Natural killer cell (primary cell): ENCODE data around the gene C19orf25. TPM values are rescaled to one million over a fixed set of nuclear protein-coding genes. Genes with fewer than 3 reads are reported as not detected.

Experiments
- ATAC-seq, 3 donors: fragments of 150-1000 bp in 2 of 3; fragments of 200-7000 bp in 1 of 3; cut with Tn5 transposase; 1 replicate in 1 of 3; 2 replicates in 2 of 3; pipeline ENCODE4 v1.10.0; 2021; ENCODE audit warnings: mild to moderate bottlenecking in 2 of 3, moderate library complexity in 2 of 3
- DNase-seq, 2 donors: peaks; one replicate each; pipeline versions ENCODE4 v3.0.0 to v3.0.0-alpha.2; 2013 to 2021; ENCODE audit warnings: mixed read lengths in 1 of 2
- H3K27ac ChIP-seq: one replicate; pipeline ENCODE4 v1.5.1; 2013; ENCODE audit warnings: mild to moderate bottlenecking, low read length
- H3K27me3 ChIP-seq: one replicate; pipeline ENCODE4 v1.6.1; 2013; ENCODE audit warnings: low read length; ENCODE audit not compliant: control insufficient read depth, insufficient read depth
- H3K36me3 ChIP-seq: one replicate; pipeline ENCODE4 v1.6.1; 2013; ENCODE audit warnings: low read length; ENCODE audit not compliant: control insufficient read depth, insufficient read depth
- H3K4me1 ChIP-seq: one replicate; pipeline ENCODE4 v1.6.1; 2013; ENCODE audit warnings: low read length; ENCODE audit not compliant: control insufficient read depth, insufficient read depth
- H3K4me3 ChIP-seq: one replicate; pipeline ENCODE4 v1.5.1; 2013; ENCODE audit warnings: low read length
- H3K9me3 ChIP-seq: one replicate; pipeline ENCODE4 v1.6.1; 2013; ENCODE audit warnings: low read length; ENCODE audit not compliant: control insufficient read depth, insufficient read depth
- H3K27ac Mint-ChIP-seq, 2 donors: one replicate each; pipeline ENCODE4 v1.8.0; 2022; ENCODE audit warnings: mild to moderate bottlenecking in 2 of 2, mixed read lengths in 2 of 2, moderate library complexity in 1 of 2
- H3K27me3 Mint-ChIP-seq, 2 donors: one replicate each; pipeline ENCODE4 v1.8.0; 2022; ENCODE audit warnings: low read depth in 2 of 2, mixed read lengths in 2 of 2
- H3K36me3 Mint-ChIP-seq: one replicate; pipeline ENCODE4 v1.8.0; 2022; ENCODE audit warnings: mixed read lengths
- H3K4me1 Mint-ChIP-seq, 2 donors: one replicate each; pipeline ENCODE4 v1.8.0; 2022; ENCODE audit warnings: mixed read lengths in 2 of 2
- H3K4me3 Mint-ChIP-seq: one replicate; pipeline ENCODE4 v1.8.0; 2022; ENCODE audit warnings: mild to moderate bottlenecking, moderate library complexity, mixed read lengths
- H3K9me3 Mint-ChIP-seq, 2 donors: one replicate each; pipeline ENCODE4 v1.8.0; 2022; ENCODE audit warnings: mixed read lengths in 2 of 2
- CTCF ChIP-seq: fragments of 200-600 bp; IDR thresholded peaks from one replicate; pipeline ENCODE4 v1.8.0; 2022; ENCODE audit warnings: antibody characterized with exemption
- WGBS: methylation state at CpG from one replicate; pipeline ENCODE4 v1.1.7; 2013; ENCODE audit warnings: missing lambda C conversion rate; ENCODE audit not compliant: insufficient coverage; 5-methylcytosine and 5-hydroxymethylcytosine counted together
- intact Hi-C: fragments of 100-400 bp; cut with micrococcal nuclease; formaldehyde crosslinking; loops from one replicate; pipeline ENCODE4 v1.14.2; 2022
- total RNA-seq, 4 donors: library from RNA; stranded (reverse); fragments of 120-200 nt in 1 of 4; gene quantifications; one replicate each; pipeline versions ENCODE4 v1.2.3 to v1.2.4, GENCODE V29; 2013 to 2022

The C19orf25 gene
- total RNA-seq, 3 donors from 2014 or later (not counting 1 experiment from before 2014, with no cell fraction given): 30.2 to 42.2 (median 34.3) TPM

DNA sequence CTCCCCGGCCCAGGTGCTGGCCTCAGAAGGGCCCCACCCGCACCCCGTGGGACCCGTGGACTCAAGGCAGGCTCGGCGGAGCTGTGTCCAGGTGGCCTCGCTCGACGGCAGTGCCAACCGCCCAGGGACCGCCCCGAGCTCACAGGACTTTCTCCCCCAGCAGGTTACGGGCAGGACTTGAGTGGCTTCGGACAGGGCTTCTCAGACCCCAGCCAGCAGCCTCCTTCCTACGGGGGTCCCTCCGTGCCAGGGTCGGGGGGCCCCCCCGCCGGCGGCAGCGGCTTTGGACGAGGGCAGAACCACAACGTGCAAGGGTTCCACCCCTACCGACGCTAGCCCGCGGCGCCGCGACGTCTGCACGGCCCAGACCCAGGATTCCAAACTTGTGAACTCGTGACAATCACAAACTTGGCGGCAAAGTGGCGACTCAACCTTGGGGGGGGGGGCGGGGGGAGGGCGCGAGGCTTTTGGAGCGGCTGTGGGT lies 44.4 kb downstream of the C19orf25 start:
- 90% methylated on average over 35 of the region's 39 CpGs for WGBS
- no peak for ATAC-seq
- no peak overlapping the region for H3K4me3 Mint-ChIP-seq
- H3K4me1 Mint-ChIP-seq: peaks cover 2 to 12% of the 10 kb centered on the region in 2 donors
- H3K27ac Mint-ChIP-seq: no peak overlapping the region
- H3K4me1 ChIP-seq: peaks cover 14% of the 10 kb centered on the region
- TF ChIP-seq CTCF: no peak
- H3K27me3 ChIP-seq: no peaks in the 10 kb centered on the region
- H3K36me3 Mint-ChIP-seq: no peaks in the 10 kb centered on the region
- no peaks in the 10 kb centered on the region for H3K9me3 Mint-ChIP-seq
- no peak overlapping the region for H3K4me3 ChIP-seq
- peaks cover 49% of the 10 kb centered on the region for H3K36me3 ChIP-seq
- H3K27ac ChIP-seq: no peak overlapping the region
- no peaks in the 10 kb centered on the region for H3K9me3 ChIP-seq
- intact Hi-C loops: no loop called here
- H3K27me3 Mint-ChIP-seq: no peaks in the 10 kb centered on the region
- DNase-seq: no peak

DNA sequence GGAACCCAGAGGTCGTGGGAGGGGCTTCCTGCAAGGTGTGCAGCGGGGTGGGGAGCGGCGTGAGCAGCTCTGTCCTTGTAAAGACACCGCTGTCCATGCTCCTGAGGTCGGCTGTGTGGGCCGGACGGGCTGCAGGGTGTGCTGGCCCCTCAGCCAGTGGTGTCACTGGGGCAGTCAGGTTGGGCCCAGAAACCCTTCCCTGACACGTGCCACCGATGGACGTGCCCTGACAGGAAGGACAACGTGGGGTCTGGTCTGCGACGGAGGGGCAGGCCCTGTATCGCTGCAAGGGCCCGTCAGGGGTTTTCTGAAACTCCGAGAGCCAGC lies 45.0 kb downstream of the C19orf25 start:
- Mint-ChIP-seq H3K4me3 (no peak overlapping the region), H3K36me3 (no peaks in the 10 kb centered on the region), H3K9me3 (no peaks in the 10 kb centered on the region), H3K4me1 (peaks cover 0 to 9% of the 10 kb centered on the region in 2 donors), H3K27ac (no peak overlapping the region), H3K27me3 (no peaks in the 10 kb centered on the region)
- H3K36me3 ChIP-seq: peaks cover 52% of the 10 kb centered on the region
- 96% methylated on average over 17 of the region's 17 CpGs for WGBS
- DNase-seq: no peak
- H3K27ac ChIP-seq: no peak overlapping the region
- H3K4me1 ChIP-seq: peaks cover 8% of the 10 kb centered on the region
- H3K4me3 ChIP-seq: no peak overlapping the region
- no peak for ATAC-seq
- intact Hi-C loops: no loop called here
- no peaks in the 10 kb centered on the region for H3K9me3 ChIP-seq
- H3K27me3 ChIP-seq: no peaks in the 10 kb centered on the region
- TF ChIP-seq CTCF: no peak

DNA sequence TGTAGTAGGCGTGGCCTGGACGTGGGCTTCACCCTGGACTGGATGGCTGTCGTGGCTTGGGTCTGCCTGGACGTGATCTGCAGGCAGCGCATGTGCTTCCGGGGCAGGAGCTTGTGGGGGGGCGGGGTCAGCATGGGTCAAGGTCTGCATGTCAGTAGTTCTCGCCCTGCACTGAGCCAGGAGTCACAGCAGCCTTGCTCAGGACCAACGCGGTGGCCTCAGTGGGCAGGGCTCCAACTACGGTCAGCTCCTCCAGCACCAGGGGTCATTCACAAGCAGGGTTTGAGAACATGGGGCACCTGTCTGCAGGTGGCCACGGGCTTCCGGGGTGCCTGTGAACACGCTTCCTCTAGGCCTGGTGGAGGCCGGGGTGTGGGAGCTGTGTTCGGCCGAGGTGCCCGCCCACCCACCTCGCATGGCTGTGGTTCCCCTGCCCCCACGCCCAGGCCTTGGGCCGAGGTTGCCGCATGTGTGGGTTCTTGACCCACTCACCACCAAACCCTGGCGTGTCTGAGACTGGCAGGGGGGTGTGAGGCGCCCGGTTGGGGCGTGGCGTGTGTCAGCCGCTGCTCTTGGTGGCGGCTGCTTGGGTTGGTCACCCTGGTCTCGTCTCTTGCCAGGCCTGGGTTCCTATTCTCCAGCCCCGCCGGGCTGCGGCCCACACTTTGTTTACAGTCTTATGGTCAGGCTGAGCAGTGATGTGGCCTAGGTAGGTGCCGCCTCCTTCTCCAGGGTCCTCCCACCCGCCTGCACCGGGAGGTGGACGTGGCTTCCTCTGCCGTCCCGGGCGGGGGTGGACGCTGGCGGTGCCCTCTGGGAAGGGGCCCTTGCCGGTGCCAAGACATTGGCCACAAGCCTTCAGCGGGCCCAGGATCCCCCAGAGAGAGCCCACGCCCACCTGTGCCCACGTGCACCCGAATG lies 45.6 kb downstream of the C19orf25 start:
- no peaks in the 10 kb centered on the region for H3K27me3 Mint-ChIP-seq
- Histone ChIP-seq H3K9me3 (no peaks in the 10 kb centered on the region), H3K27ac (no peak overlapping the region), H3K27me3 (no peaks in the 10 kb centered on the region), H3K4me3 (no peak overlapping the region), H3K4me1 (peaks cover 6% of the 10 kb centered on the region), H3K36me3 (peaks cover 57% of the 10 kb centered on the region)
- no peak overlapping the region for H3K27ac Mint-ChIP-seq
- peaks cover 0 to 7% of the 10 kb centered on the region in 2 donors for H3K4me1 Mint-ChIP-seq
- no peak for TF ChIP-seq CTCF
- H3K9me3 Mint-ChIP-seq: no peaks in the 10 kb centered on the region
- 92% methylated on average over 47 of the region's 47 CpGs for WGBS
- no peak for ATAC-seq
- no peak overlapping the region for H3K4me3 Mint-ChIP-seq
- no peak for DNase-seq
- intact Hi-C loops: no loop called here
- H3K36me3 Mint-ChIP-seq: no peaks in the 10 kb centered on the region
